Stomach (tissue), 9 donors: ENCODE results near the gene SLC16A7. TPM values are rescaled to one million over a fixed set of nuclear protein-coding genes. Genes with fewer than 3 reads are reported as not detected.

Source experiments
- DNase-seq, 2 donors: peaks; one replicate each; pipeline versions ENCODE4 v3.0.0 to v3.0.0-alpha.2; 2013 to 2019
- H3K27ac ChIP-seq, 5 donors: fragments of 200-600 bp in 4 of 5; sonication (generic) in 4 of 5; one replicate each; pipeline ENCODE4 v1.5.1; 2013 to 2019; ENCODE audit warnings: mild to moderate bottlenecking in 1 of 5, moderate library complexity in 1 of 5
- H3K27me3 ChIP-seq, 3 donors: fragments of 200-600 bp; sonication (generic); one replicate each; pipeline ENCODE4 v1.5.1; 2017 to 2019; ENCODE audit warnings: mixed run types in 1 of 3
- H3K36me3 ChIP-seq, 4 donors: fragments of 200-600 bp; sonication (generic); 1 replicate in 3 of 4; 2 replicates in 1 of 4; pipeline ENCODE4 v1.5.1; 2016 to 2019
- H3K4me1 ChIP-seq, 4 donors: fragments of 200-600 bp; sonication (generic); one replicate each; pipeline ENCODE4 v1.5.1; 2016 to 2019
- H3K4me3 ChIP-seq, 4 donors: fragments of 200-600 bp; sonication (generic) in 3 of 4; one replicate each; pipeline ENCODE4 v1.5.1; 2016 to 2019; ENCODE audit warnings: mild to moderate bottlenecking in 1 of 4
- H3K9me3 ChIP-seq, 4 donors: fragments of 200-600 bp; sonication (generic); one replicate each; pipeline ENCODE4 v1.5.1; 2016 to 2019
- CTCF ChIP-seq, 7 experiments: fragments of 450-650 bp in 4 of 7; fragments of 200-600 bp in 3 of 7; sonication (generic) in 3 of 7; IDR thresholded peaks; one replicate each; pipeline ENCODE4 v1.5.1; 2016 to 2019; ENCODE audit warnings: antibody characterized with exemption in 7 of 7, control low read depth in 2 of 7, mild to moderate bottlenecking in 1 of 7
- EP300 ChIP-seq: sonication (generic); formaldehyde crosslinking; IDR thresholded peaks from one replicate; pipeline ENCODE4 v1.6.1; 2017; ENCODE audit warnings: antibody characterized with exemption
- POLR2A ChIP-seq, 4 donors: fragments of 450-650 bp; IDR thresholded peaks; one replicate each; pipeline ENCODE4 v1.6.1; 2016; ENCODE audit warnings: antibody characterized with exemption in 4 of 4, control low read depth in 2 of 4, mild to moderate bottlenecking in 1 of 4, moderate library complexity in 1 of 4
- POLR2AphosphoS5 ChIP-seq, 3 donors: sonication (generic); formaldehyde crosslinking; IDR thresholded peaks; one replicate each; pipeline ENCODE4 v1.6.1; 2016; ENCODE audit warnings: antibody characterized with exemption in 3 of 3
- WGBS, 5 donors: extraction: QIAGEN DNeasy Blood & Tissue Kit in 3 of 5; methylation state at CpG; one replicate each; pipeline versions ENCODE4 v1.1.5 to v1.1.7; 2013 to 2018; 5-methylcytosine and 5-hydroxymethylcytosine counted together
- intact Hi-C: fragments of 100-400 bp; cut with DNase I; formaldehyde crosslinking; loops from one replicate; pipeline ENCODE4 v1.15.1; 2023; ENCODE audit warnings: low total_unique reads
- polyA plus RNA-seq, 3 donors: library from polyadenylated mRNA; stranded (reverse); fragments of 200-250 nt; gene quantifications; one replicate each; pipeline ENCODE4 v1.2.3, GENCODE V29; 2013
- total RNA-seq, 5 donors: library from RNA; depleted of rRNA; stranded (reverse); fragments of >200 nt; gene quantifications; one replicate each; pipeline versions ENCODE4 v1.1.0 to v1.2.3, GENCODE V29; 2014 to 2016
- donor health status: healthy with polysubstance abuse.
- donor health status: Bipolar disorder and iron deficiency.
- donor health status: healthy.

SLC16A7 gene
- total and polyA plus RNA-seq, 8 donors, result 1.8 to 150 (median 10.3) TPM

DNA sequence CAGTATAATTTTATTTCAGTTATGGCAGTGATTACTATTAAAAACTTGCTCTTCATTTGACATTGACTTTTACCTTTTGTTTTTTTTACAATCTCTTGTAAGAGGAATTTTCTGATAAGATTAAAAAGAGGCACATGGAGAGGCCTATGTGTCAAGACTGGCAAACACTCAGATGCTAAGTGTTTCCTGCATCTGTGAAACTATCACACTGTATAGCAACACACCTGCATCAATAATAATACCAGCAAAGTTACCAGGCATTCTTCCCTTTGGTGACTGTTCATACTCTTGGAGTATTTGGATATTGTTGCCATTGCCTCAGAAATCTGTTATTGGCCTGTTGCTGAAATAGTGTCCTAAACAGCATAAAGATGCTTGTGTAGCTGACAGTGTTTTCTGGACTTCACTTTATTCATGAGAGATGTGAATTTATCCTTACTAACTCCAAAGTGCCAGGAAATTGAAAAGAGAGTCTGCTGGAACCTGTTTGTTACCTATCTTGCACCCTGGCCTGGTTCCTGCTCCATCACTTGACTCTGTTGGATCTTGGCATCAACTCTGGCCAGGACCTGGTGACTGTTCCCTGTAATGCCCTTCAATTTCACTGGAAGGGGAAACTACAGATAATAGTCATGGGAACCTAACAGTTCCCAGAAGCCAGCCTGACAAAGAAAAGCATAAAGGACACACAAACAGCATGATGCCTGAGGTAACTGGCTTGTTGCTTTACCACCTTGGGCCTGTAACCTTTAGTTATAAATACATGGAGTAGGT is 19.8 kb downstream of the SLC16A7 start:
- TF ChIP-seq CTCF (IDR thresholded peaks at IDR 0.05) (no peak), POLR2AphosphoS5 (IDR thresholded peaks at IDR 0.05) (peak in 1 of 3 donors; percentile 18)
- peaks cover 5 to 31% (median 18%) of the 10 kb centered on the region in 4 donors for H3K9me3 ChIP-seq
- intact Hi-C loops, result no loop called here
- no peaks in the 10 kb centered on the region for H3K27me3 ChIP-seq
- peak overlapping the region in 3 of 5 donors; percentile 30 to 38 (median 36) for H3K27ac ChIP-seq
- H3K4me1 ChIP-seq, result peaks cover 0 to 21% (median 8%) of the 10 kb centered on the region in 4 donors
- H3K36me3 ChIP-seq, result peaks cover 0 to 27% (median 17%) of the 10 kb centered on the region in 4 donors
- DNase-seq, result peak; percentile 63
- no peak overlapping the region for H3K4me3 ChIP-seq

DNA sequence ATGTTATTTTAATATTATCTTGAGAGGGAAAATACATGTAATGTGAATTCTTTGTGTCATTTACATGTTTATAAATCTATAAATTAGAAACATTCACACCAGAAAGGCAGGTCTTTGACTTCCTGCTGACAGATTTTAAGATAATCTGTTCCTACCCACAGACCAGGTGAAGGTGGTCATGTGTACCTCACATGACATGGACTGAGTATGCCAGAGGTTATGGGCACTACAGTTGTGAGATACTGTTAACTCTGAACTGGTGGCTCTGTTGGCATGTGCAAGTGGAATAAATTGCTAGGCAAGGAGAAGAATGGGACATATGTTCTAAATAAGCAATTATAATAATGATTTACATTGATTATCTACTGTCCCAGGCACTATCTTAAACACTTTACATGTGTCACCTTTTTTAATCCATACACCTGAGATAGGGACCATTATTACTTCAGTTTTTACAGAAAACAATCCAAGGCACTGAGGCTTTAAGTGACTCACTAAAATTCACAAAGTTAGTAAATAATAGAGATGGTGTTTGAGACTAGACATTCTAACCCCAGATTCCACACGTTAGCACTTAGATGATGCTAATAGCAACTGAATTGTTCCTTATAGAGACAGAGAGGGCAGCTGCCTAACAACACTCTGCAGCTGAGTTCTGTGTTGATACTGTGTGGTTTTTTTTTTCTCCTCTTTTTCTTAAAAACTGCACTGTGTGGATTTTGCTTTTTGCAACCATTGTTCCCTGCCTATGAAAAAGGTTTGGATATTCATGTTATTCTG is 23.8 kb downstream of the SLC16A7 start:
- Histone ChIP-seq H3K36me3 (no peaks in the 10 kb centered on the region), H3K27ac (peak overlapping the region in 2 of 5 donors; percentile 27 to 34), H3K4me1 (peaks cover 0 to 23% (median 12%) of the 10 kb centered on the region in 4 donors), H3K4me3 (no peak overlapping the region), H3K27me3 (no peaks in the 10 kb centered on the region), H3K9me3 (no peaks in the 10 kb centered on the region)
- DNase-seq, result peak in 1 of 2 donors; percentile 43
- intact Hi-C loops, result no loop called here
- 23 to 37% (median 30%) methylated on average over 1 of the region's 1 CpG for WGBS, 5 donors
- TF ChIP-seq CTCF (IDR thresholded peaks at IDR 0.05) (no peak), POLR2AphosphoS5 (IDR thresholded peaks at IDR 0.05) (no peak), POLR2A (IDR thresholded peaks at IDR 0.05) (no peak)

GRCh38 chr12:59620326-59620725 is 24.5 kb downstream of the SLC16A7 start:
- no peak for TF ChIP-seq EP300
- TF ChIP-seq POLR2AphosphoS5 (IDR thresholded peaks at IDR 0.05), result no peak
- no peak for TF ChIP-seq CTCF (IDR thresholded peaks at IDR 0.05)
- no peak for TF ChIP-seq POLR2A (IDR thresholded peaks at IDR 0.05)
- DNase-seq, result peak in 1 of 2 donors; percentile 20
- WGBS, 5 donors, result 63 to 73% (median 70%) methylated on average over 3 of the region's 3 CpGs
- Histone ChIP-seq H3K36me3 (no peaks in the 10 kb centered on the region), H3K27me3 (no peaks in the 10 kb centered on the region), H3K9me3 (no peaks in the 10 kb centered on the region), H3K4me3 (no peak overlapping the region), H3K27ac (peak overlapping the region in 2 of 5 donors; percentile 27 to 34), H3K4me1 (peaks cover 0 to 23% (median 12%) of the 10 kb centered on the region in 4 donors)
- intact Hi-C loops, result no loop called here

- H3K27me3 ChIP-seq, result no peaks in the 10 kb centered on the region
- H3K9me3 ChIP-seq, result no peaks in the 10 kb centered on the region
- no peak overlapping the region for H3K4me3 ChIP-seq
- intact Hi-C loops, result no loop called here
- H3K27ac ChIP-seq, result no peak overlapping the region
- H3K4me1 ChIP-seq, result peaks cover 0 to 26% (median 13%) of the 10 kb centered on the region in 4 donors
- WGBS, 5 donors, result 74 to 94% (median 93%) methylated on average over 1 of the region's 1 CpG
- DNase-seq, result no peak
- no peaks in the 10 kb centered on the region for H3K36me3 ChIP-seq
- TF ChIP-seq POLR2AphosphoS5 (IDR thresholded peaks at IDR 0.05), result no peak
Observed at GRCh38 chr12:59624732-59625460, 29.1 kb downstream of the SLC16A7 start.
